Activated CD8-positive, alpha-beta T cell treated with anti-CD3 and anti-CD28 coated beads for 36 hours (primary cell): ENCODE measurements around the gene ADRB1. TPM values are rescaled to one million over a fixed set of nuclear protein-coding genes. Genes with fewer than 3 reads are reported as not detected.

ENCODE experiments used
- ATAC-seq: fragments of 200-7000 bp; cut with Tn5 transposase; one replicate; pipeline ENCODE4 v1.10.0; 2021; ENCODE audit warnings: mild to moderate bottlenecking, moderate library complexity
- CTCF ChIA-PET: fragments of 350-600 bp; sonication (Branson Sonifier 250); formaldehyde crosslinking; loops from one replicate; lab custom pipeline; 2021; ENCODE audit warnings: antibody characterized with exemption; lab: Charles Lee
- POLR2A ChIA-PET: fragments of 350-600 bp; sonication (Branson Sonifier 250); formaldehyde crosslinking; loops from one replicate; lab custom pipeline; 2021; ENCODE audit warnings: antibody characterized with exemption; lab: Charles Lee
- DNase-seq: peaks from one replicate; pipeline ENCODE4 v3.0.0-alpha.2; 2020
- H3K27ac Mint-ChIP-seq: one replicate; pipeline ENCODE4 v1.8.0; 2021; ENCODE audit warnings: mild to moderate bottlenecking, mixed read lengths
- H3K27me3 Mint-ChIP-seq: one replicate; pipeline ENCODE4 v1.8.0; 2021; ENCODE audit warnings: mixed read lengths
- H3K36me3 Mint-ChIP-seq: one replicate; pipeline ENCODE4 v1.8.0; 2021; ENCODE audit warnings: low read depth, mixed read lengths
- H3K4me1 Mint-ChIP-seq: one replicate; pipeline ENCODE4 v1.8.0; 2021; ENCODE audit warnings: low read depth, mixed read lengths
- H3K4me3 Mint-ChIP-seq: one replicate; pipeline ENCODE4 v1.8.0; 2021; ENCODE audit warnings: mild to moderate bottlenecking, moderate library complexity, mixed read lengths
- H3K9me3 Mint-ChIP-seq: one replicate; pipeline ENCODE4 v1.8.0; 2021; ENCODE audit warnings: mixed read lengths
- intact Hi-C: fragments of 100-400 bp; cut with micrococcal nuclease; formaldehyde crosslinking; loops from one replicate; pipeline ENCODE4 v1.10.0; 2022
- total RNA-seq, 2 experiments: library from RNA; stranded (reverse); gene quantifications; one replicate each; pipeline ENCODE4 v1.2.3, GENCODE V29; 2021
- TF ChIP-seq, protein P1 (sequence below): fragments of 200-600 bp; IDR thresholded peaks from one replicate; pipeline ENCODE4 v1.8.0; 2022; ENCODE audit warnings: antibody characterized with exemption, mild to moderate bottlenecking

ADRB1 gene
- total RNA-seq, 2 experiments from 2014 or later = 0.27 to 0.40 TPM

DNA sequence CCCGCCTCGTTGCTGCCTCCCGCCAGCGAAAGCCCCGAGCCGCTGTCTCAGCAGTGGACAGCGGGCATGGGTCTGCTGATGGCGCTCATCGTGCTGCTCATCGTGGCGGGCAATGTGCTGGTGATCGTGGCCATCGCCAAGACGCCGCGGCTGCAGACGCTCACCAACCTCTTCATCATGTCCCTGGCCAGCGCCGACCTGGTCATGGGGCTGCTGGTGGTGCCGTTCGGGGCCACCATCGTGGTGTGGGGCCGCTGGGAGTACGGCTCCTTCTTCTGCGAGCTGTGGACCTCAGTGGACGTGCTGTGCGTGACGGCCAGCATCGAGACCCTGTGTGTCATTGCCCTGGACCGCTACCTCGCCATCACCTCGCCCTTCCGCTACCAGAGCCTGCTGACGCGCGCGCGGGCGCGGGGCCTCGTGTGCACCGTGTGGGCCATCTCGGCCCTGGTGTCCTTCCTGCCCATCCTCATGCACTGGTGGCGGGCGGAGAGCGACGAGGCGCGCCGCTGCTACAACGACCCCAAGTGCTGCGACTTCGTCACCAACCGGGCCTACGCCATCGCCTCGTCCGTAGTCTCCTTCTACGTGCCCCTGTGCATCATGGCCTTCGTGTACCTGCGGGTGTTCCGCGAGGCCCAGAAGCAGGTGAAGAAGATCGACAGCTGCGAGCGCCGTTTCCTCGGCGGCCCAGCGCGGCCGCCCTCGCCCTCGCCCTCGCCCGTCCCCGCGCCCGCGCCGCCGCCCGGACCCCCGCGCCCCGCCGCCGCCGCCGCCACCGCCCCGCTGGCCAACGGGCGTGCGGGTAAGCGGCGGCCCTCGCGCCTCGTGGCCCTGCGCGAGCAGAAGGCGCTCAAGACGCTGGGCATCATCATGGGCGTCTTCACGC is 825 bp downstream of the ADRB1 start:
- POLR2A ChIA-PET = no interaction called here
- peaks cover 60% of the 10 kb centered on the region for H3K27me3 Mint-ChIP-seq
- peak; percentile 37 for DNase-seq
- CTCF ChIA-PET = no interaction called here
- H3K4me1 Mint-ChIP-seq = peaks cover 21% of the 10 kb centered on the region
- no peak for ATAC-seq
- no peaks in the 10 kb centered on the region for H3K36me3 Mint-ChIP-seq
- intact Hi-C loops = loop anchor here (10.0 kb wide), 1 partner anchor 190 kb away; the partner anchor contains the start of genes DCLRE1A and NHLRC2
- no peaks in the 10 kb centered on the region for H3K9me3 Mint-ChIP-seq
- TF ChIP-seq, protein P1, sequence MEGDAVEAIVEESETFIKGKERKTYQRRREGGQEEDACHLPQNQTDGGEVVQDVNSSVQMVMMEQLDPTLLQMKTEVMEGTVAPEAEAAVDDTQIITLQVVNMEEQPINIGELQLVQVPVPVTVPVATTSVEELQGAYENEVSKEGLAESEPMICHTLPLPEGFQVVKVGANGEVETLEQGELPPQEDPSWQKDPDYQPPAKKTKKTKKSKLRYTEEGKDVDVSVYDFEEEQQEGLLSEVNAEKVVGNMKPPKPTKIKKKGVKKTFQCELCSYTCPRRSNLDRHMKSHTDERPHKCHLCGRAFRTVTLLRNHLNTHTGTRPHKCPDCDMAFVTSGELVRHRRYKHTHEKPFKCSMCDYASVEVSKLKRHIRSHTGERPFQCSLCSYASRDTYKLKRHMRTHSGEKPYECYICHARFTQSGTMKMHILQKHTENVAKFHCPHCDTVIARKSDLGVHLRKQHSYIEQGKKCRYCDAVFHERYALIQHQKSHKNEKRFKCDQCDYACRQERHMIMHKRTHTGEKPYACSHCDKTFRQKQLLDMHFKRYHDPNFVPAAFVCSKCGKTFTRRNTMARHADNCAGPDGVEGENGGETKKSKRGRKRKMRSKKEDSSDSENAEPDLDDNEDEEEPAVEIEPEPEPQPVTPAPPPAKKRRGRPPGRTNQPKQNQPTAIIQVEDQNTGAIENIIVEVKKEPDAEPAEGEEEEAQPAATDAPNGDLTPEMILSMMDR = no peak
- peak overlapping the region; percentile 69 for H3K4me3 Mint-ChIP-seq
- H3K27ac Mint-ChIP-seq = no peak overlapping the region

GRCh38 chr10:114045136-114046086 is 1.7 kb downstream of the ADRB1 start:
- Mint-ChIP-seq H3K27ac (no peak overlapping the region), H3K4me1 (peaks cover 21% of the 10 kb centered on the region), H3K9me3 (no peaks in the 10 kb centered on the region), H3K36me3 (no peaks in the 10 kb centered on the region), H3K4me3 (peak overlapping the region; percentile 57), H3K27me3 (peaks cover 56% of the 10 kb centered on the region)
- peak; percentile 26 for DNase-seq
- POLR2A ChIA-PET = interaction anchor here (1.0 kb wide), 1 partner anchor 192 kb away, joined by 3 read pairs; no protein-coding TSS in a partner anchor
- intact Hi-C loops = loop anchor here (10.0 kb wide), 1 partner anchor 191 kb away; the partner anchor contains the start of genes DCLRE1A and NHLRC2
- CTCF ChIA-PET = interaction anchor here (1.5 kb wide), 1 partner anchor 15 kb away, joined by 4 read pairs; no protein-coding TSS in a partner anchor
- ATAC-seq = peak; percentile 40
- TF ChIP-seq, protein P1 = no peak

- TF ChIP-seq, protein P1 = no peak
- ChIA-PET POLR2A (interaction anchor here (1.0 kb wide), 1 partner anchor 193 kb away, joined by 3 read pairs; no protein-coding TSS in a partner anchor), CTCF (interaction anchor here (1.5 kb wide), 1 partner anchor 16 kb away, joined by 4 read pairs; no protein-coding TSS in a partner anchor)
- Mint-ChIP-seq H3K27me3 (peaks cover 55% of the 10 kb centered on the region), H3K27ac (no peak overlapping the region), H3K4me3 (peak overlapping the region; percentile 43), H3K4me1 (peaks cover 21% of the 10 kb centered on the region), H3K36me3 (no peaks in the 10 kb centered on the region), H3K9me3 (no peaks in the 10 kb centered on the region)
- intact Hi-C loops = loop anchor here (10.0 kb wide), 1 partner anchor 191 kb away; the partner anchor contains the start of genes DCLRE1A and NHLRC2
- ATAC-seq (no peak), DNase-seq (no peak)
Observed at GRCh38 chr10:114046087-114046458, 2.4 kb downstream of the ADRB1 start.

DNA sequence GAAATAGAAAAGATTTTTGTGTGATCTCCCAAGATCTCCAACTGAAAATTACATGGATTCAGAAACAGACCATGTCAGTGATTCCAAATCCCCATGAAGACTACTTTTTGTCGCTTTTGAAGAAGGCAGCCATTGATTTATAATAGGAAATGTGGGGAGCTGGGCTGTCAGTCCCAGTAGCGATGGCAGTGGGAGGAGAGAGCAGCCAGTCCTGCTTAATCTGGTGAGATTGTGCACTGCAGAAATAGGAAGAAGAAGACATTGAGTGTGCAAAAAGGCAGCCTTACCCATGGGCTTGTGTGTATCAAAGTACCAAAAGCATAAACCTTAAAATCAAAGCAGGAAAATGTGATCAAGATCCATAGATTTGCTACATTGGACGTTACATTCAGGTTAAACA is 4.8 kb downstream of the ADRB1 start:
- TF ChIP-seq, protein P1 = no peak
- no peak for DNase-seq
- H3K27me3 Mint-ChIP-seq = peaks cover 41% of the 10 kb centered on the region
- ChIA-PET POLR2A (no interaction called here), CTCF (no interaction called here)
- intact Hi-C loops = loop anchor here (10.0 kb wide), 1 partner anchor 194 kb away; the partner anchor contains the start of genes DCLRE1A and NHLRC2
- no peaks in the 10 kb centered on the region for H3K36me3 Mint-ChIP-seq
- no peaks in the 10 kb centered on the region for H3K9me3 Mint-ChIP-seq
- no peak overlapping the region for H3K27ac Mint-ChIP-seq
- ATAC-seq = no peak
- H3K4me3 Mint-ChIP-seq = no peak overlapping the region
- H3K4me1 Mint-ChIP-seq = peaks cover 15% of the 10 kb centered on the region
